Left ventricle myocardium superior (tissue), 1 donor: ENCODE measurements around the gene LIN37. TPM values are rescaled to one million over a fixed set of nuclear protein-coding genes. Genes with fewer than 3 reads are reported as not detected.
A peak's percentile ranks its signal among the peaks of the same experiment; 100 is the strongest.

ENCODE experiments used
- ATAC-seq: fragments of 200-7000 bp; cut with Tn5 transposase; one replicate; pipeline ENCODE4 v1.9.1; 2020; ENCODE audit warnings: mild to moderate bottlenecking, moderate library complexity
- DNase-seq: peaks from one replicate; pipeline ENCODE4 v3.0.0-alpha.2; 2020
- intact Hi-C: fragments of 100-400 bp; cut with micrococcal nuclease; formaldehyde crosslinking; loops from one replicate; pipeline ENCODE4 v1.11.0; 2022
- total RNA-seq: library from RNA; stranded (reverse); fragmentation: NEBNext Ultra II Directional; extraction: Animal tissue kit (Norgen Biotek cat#: 25700); gene quantifications from one replicate; pipeline ENCODE4 v1.2.1, GENCODE V29; 2021
- donor health status: DM: no; HTN: yes; CAD: no; lungs with severe emphysema.

The LIN37 gene
- total RNA-seq, 1 donor from 2014 or later, result 8.3 TPM

DNA sequence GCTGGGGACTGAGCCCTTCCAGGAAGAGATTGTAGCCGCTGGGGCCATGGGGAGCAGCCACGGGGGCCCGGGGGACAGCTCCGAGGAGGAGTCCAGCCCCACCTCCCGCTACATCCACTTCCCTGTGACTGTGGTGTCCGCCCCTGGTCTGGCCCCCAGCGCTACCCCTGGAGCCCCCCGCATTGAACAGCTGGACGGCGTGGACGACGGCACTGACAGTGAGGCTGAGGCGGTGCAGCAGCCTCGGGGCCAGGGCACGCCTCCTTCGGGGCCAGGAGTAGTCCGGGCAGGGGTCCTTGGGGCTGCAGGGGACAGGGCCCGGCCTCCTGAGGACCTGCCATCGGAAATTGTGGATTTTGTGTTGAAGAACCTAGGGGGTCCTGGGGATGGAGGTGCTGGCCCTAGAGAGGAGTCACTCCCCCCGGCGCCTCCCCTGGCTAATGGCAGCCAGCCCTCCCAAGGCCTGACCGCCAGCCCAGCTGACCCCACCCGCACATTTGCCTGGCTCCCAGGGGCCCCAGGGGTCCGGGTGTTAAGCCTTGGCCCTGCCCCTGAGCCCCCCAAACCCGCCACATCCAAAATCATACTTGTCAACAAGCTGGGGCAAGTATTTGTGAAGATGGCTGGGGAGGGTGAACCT is 15.7 kb upstream of the LIN37 start:
- intact Hi-C loops, result no loop called here
- DNase-seq (no peak), ATAC-seq (no peak)

DNA sequence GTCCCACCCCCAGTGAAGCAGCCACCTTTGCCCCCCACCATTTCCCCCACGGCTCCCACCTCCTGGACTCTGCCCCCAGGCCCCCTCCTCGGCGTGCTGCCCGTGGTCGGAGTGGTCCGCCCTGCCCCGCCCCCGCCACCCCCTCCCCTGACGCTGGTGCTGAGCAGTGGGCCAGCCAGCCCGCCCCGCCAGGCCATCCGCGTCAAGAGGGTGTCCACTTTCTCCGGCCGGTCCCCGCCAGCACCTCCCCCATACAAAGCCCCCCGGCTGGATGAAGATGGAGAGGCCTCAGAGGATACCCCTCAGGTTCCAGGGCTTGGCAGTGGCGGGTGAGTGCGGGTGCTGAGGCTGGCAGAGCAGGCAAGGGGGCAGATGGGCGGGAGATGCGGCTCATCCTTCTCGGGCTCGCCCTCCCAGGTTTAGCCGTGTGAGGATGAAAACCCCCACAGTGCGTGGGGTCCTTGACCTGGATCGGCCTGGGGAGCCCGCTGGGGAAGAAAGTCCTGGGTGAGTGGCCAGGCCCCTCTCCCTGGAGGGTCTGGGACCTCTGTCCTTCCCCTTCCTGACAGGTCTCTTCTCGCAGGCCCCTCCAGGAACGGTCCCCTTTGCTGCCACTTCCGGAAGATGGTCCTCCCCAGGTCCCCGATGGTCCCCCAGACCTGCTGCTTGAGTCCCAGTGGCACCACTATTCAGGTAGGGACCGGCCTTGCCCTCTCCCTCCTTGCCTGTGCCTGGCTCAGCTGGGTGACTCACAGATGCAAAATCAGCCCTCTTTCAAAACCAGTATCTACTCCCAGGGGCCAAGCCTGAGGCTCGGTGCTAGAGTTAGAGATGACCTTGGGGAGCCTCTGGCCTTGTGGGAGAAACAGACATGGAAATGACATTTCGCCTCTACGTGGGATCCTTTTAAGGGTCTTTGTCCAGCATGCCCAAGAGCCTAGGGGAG is 14.9 kb upstream of the LIN37 start:
- DNase-seq, result no peak
- ATAC-seq, result peak; percentile 3
- intact Hi-C loops, result no loop called here

DNA sequence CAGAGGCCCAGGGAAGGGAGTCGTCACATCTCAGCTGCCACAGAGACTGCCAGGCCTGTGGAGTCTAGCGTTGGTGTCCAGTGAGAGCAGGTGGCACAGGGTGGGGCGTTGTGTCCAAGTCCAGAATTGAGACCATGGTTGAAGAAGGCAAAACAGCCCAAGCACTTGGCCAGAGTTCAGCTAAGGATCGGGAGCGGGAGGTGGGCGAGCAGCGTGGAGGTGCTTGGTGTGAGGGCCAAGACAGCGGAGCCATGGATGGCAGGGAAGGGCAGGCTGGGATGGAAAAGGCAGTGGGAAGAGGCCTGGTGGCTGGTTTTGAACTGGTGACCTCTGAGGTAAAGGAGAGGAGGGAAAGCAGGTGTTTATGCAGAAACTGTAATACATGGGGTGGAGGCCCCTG is 14.1 kb upstream of the LIN37 start:
- ATAC-seq, result no peak
- intact Hi-C loops, result no loop called here
- DNase-seq, result no peak

DNA sequence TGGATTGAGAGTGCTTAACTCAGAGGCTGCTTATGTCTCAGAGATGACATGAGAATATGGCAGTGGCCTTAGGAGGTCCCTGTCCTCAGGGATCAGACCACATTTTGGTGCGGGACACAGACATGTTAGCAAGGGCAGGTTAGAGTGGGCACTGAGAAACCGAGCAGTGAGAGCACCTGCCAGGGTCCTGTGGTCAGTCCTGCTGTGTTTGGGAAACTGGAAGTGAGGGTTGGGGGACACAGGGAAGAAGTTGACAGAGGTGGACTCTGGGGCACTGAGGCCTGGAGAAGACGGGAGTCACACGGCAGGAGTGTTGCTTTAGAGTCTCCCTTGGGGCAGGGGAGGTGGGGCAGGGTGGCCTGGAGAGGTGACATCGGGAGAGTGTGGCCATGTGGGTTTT is 13.5 kb upstream of the LIN37 start:
- ATAC-seq (no peak), DNase-seq (no peak)
- intact Hi-C loops, result no loop called here

DNA sequence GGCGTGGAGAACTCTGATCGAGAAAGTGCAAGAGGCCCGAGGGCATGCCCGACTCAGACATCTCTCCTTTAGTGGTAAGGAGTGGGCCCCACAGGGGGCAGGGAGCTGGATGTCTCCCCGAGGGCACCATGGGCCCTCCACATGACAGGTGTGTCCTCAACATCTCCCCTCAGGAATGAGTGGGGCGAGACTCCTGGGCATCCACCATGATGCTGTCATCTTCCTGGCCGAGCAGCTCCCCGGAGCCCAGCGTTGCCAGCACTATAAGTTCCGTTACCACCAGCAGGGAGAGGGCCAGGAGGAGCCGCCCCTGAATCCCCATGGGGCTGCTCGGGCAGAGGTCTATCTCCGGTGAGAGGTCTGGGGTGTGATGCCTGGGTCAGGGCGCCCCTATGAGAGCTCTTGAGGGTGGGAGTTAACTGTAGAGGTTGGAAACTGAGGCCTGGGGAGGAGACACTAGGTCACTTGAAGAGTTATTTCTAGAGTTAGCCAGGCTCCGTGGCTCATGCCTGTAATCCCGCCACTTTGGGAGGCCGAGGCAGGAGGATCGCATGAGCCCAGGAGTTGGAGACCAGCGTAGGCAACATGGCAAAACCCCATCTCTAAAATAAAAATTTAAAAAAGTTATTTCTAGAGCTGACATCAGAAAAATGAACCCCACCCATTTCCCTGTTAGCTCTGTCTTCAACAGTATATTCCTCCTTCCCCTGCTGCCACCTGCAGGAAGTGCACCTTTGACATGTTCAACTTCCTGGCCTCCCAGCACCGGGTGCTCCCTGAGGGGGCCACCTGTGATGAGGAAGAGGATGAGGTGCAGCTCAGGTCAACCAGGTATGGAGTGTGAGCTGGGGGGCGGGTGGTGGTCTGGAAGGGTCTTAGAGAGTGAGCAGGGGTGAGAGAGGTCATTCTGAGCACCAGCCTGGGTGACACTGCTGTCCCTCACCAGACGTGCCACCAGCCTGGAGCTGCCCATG is 11.2 kb upstream of the LIN37 start:
- DNase-seq, result peak; percentile 31
- intact Hi-C loops, result no loop called here
- ATAC-seq, result no peak

DNA sequence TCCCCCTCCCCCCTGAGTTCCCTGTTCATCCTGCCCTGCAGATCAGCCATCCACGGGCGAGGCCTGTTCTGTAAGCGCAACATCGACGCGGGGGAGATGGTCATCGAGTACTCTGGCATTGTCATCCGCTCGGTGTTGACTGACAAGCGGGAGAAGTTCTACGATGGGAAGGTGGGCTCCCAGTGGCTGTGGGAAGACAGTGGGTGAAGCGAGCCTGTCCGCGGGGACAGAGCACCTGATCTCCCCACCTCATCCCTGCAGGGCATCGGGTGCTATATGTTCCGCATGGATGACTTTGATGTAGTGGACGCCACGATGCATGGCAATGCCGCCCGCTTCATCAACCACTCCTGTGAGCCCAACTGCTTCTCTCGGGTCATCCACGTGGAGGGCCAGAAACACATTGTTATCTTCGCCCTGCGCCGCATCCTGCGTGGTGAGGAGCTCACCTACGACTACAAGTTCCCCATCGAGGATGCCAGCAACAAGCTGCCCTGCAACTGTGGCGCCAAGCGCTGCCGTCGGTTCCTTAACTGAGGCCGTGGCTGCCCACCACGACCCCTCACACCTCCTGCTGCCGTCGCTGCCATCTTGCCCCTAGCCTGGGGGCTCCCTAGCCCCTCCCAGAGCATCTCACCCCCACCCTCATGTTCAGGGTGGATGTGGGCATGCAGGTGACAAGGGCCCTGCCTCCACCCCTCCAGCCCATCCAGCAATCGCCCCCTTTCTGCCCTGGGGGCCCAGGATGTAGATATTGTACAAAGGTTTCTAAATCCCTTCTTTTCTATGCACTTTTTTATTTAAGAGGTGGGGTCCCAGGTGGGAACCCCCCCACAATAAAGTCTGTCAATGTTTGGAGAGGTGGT is 10.1 kb upstream of the LIN37 start:
- ATAC-seq (no peak), DNase-seq (no peak)
- intact Hi-C loops, result no loop called here

DNA sequence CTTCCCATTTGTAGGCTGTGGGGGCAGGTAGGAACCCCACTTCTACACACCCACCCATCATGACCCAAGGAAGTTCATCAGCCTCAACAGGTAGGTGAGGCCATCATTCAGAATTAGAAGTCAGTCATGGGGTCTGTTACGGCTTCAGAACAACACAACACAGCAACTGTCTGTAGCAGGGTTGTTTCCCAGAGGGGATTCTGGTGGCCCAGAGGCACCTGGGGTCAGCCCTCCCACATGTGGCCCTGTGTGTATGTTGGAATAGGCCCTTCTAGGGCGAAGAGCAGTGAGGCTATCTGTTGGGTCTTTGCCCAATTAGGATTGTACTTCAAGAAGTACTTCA is 9.5 kb upstream of the LIN37 start:
- DNase-seq, result no peak
- intact Hi-C loops, result no loop called here
- no peak for ATAC-seq

DNA sequence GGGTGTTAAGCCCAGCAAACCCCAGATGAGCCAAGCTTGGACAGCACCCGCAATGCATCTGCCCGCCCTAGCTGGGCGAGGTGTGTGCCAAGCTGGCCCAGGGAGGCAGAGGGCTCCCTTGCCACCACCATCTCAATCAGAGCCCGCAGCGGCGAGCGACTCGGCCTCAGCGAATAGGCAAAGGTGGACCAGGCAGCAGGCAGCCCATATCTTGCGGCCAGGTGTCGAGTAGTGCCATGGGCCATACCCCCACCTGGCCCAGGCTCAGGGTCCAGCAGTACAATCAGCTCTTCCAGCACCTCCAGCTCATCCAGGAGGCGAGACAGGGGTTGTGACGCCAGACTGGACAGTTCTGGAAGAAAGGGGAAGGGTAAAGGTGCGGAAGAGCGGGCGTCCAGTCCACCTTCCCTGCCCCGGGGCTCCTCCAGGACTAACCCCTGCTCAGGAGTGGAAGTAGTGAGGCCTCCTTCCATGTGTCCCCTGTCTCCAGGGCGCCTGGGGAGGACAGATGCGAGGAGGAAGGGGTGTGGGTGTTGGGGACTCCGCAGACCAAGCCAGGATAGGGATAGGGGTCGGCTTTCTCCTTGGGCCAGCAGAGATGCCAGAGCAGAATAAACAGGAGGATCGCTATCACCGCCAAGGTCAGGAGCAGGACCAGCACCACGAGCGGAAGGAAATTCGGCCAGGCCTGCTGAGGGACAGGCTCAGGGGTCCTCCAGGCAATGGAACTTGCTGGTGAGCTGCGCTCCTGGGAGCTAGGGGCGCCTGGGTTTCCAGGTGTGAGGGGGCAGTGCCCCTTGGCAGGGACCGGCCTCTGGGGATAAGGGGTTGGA is 8.9 kb upstream of the LIN37 start:
- intact Hi-C loops, result no loop called here
- DNase-seq (no peak), ATAC-seq (no peak)

DNA sequence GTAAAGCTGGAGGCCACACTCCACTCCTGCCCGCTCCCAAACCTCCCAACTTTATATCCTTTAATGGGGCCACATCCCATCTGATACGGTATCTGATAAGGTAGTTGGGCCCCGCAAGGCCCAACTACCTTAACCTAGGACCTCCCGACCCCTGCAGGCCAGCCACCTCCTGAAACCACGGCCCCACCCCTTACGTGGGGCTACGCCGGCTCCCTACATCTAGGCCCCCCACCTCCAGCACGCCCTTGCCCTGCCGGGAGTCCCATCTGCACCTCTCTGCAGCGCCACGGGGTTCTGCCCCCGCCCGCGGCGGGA is 8.3 kb upstream of the LIN37 start:
- intact Hi-C loops, result no loop called here
- no peak for ATAC-seq
- DNase-seq, result no peak

DNA sequence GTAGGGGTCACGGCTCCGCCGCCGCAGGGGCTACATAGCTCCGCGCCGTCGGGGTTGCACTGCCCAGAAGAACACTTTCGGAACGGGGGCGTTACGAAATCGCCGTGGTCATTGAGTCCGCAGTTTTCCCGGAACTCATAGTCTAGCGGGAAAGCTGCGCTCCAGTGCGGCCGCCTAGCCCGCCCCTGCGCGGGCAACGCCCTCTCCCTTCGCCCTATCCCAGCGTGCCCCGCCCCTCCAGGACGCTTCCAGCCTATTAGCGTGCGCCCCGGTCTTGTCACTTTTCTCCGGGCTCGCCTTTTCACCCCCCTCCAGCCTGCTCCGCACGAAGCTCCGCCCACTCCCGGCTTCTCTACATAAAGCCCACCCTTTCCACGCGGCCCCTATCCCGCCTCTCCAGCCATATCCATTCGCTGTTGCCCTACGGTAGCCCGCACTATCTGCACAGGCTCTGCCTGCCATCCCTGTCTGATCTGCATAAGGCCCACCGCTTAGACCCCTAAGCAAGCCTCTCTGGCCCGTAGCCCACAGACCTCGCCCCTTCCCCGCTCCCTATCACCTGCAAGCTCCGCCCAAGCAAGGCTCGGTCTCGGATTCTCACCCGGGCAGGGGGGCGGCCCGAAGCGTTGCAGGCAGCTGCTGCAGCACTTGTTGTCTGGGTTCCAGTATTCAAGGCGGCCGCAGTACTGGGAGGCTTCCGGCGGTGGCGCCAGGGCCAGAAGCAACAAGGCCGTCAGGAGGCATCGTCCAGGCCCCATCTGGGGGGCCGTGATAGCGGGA is 7.8 kb upstream of the LIN37 start:
- intact Hi-C loops, result no loop called here
- DNase-seq, result peak; percentile 99
- peak; percentile 84 for ATAC-seq

DNA sequence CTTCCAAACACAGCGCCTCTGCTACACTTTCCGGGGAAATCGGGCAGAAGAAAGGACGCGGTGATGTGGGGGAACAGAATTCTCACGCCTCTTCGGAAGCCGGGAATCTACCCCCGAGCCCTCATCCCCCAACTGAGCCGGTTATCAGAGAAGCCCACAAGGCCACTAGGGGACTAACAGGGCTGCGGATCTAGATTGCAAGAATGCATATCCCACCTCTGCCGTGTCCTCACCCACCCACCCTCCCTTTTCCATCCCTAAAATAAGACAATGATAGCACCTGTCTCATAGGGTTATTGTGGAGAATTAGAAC is 7.2 kb upstream of the LIN37 start:
- intact Hi-C loops, result no loop called here
- DNase-seq (no peak), ATAC-seq (no peak)

DNA sequence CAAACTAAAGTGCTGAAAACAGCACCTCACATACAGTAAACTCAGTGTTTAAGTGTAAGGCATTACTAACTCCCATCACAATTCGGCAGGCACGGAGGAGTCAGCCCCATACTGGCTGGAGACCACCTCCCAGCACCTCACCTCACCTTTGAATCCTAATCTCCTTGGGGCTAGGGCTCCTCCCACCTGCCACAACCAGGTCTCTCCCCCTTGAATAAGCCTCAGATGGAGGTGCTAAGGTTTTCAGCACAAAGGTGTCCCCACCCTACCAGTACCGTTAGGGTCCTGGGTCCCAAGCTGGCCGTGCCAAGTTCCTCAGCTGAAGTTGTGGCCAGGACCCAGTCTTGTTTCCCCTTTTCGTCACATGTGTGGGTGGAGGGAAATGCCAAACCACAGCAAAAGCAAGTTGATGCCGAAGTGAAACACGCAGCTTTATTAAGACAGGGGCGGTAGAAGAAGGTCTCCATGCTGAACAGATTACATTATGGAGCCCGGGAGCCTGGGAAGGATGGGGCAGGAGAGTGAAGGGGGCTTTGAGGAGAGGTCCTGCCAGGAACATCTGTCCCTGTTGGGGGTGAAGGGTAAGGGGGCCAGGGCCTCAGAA is 6.2 kb upstream of the LIN37 start, which contains the start of gene IGFLR1:
Gene IGFLR1, minus strand, starts transcription at position 332 of the 604 bp plus-strand sequence. CDS start 1,272 bp downstream, outside the sequence.
- no peak for ATAC-seq
- no peak for DNase-seq
- intact Hi-C loops, result no loop called here

DNA sequence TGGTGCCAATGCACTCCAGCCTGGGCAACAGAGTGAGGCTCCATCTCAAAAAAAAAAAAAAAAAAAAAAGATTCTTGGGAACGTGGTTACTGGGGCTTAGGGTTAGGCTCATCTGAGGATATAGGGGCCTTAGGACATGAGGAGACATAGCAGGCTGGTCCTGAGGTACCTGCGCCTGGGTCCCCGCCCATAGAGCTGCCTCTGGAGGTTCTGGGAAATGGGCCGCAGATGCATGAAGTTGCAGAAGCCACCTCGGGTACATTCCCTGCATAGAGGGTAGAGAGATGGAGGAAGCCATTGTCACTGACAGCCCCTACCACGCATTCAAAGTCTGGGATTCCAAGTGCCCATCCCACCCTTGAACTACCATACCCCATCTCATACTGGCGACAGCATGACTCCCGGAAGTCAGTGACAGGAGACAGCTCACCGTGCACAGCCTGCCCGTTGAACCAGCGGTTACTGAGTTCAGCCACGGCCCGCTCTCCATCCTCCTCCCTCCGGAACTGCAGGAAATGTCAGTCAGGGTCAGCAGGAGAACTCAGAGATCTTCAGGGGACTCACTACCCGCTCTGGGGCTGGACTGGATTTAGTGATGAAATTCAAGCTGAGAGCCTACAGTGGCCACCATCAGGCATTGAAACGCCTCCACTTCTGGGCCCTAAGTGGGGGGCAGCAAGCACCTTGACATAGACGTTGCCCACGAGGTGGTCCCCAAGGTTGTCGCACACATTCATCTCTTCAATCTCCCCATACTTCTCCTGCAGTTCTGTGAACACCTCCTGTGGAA is 4.5 kb upstream of the LIN37 start:
- intact Hi-C loops, result no loop called here
- ATAC-seq (no peak), DNase-seq (no peak)

DNA sequence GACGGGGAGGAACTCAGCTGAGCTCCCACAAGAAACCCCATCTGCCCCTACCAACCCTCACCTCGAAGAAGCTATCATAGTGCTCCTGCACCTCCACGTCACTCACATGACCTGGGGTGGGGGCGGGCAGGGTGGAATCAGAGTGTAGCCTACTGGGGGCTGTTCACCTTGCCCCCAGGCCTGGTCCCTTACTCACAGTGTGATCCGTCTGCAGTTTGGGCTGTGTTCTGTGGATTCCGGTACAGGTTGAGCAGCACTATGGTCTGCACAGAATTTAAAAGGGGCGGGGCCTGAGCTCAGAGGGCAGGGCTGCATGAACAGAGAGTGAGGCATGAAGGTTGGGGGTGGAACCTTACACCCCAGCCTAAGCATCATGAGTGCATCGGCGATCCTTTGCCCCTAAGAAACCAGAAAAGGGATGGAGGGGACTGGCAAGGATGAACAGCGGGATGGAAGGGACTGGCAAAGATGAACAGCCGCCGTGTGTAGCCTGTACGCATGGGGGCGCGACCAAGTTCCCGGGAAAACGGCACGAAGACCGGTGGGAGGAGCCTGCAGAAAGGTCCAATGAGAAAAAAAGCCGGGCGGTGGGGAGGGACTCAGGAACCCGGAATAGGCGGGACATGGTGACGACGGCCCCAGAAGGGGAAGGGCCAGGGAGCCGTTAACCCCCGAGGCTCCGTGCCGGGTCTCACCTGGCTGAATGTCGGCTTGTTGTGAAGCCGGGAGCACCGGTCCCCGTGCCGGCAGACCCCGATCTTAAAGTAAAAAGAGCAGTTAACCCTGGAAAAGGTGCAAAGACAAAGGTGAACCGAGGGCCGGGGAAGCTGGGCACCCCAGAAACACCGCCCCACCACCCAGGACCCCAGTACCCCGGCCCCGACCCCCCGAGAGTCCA is 3.7 kb upstream of the LIN37 start:
- DNase-seq (peak; percentile 96), ATAC-seq (peak; percentile 74)
- intact Hi-C loops, result no loop called here

DNA sequence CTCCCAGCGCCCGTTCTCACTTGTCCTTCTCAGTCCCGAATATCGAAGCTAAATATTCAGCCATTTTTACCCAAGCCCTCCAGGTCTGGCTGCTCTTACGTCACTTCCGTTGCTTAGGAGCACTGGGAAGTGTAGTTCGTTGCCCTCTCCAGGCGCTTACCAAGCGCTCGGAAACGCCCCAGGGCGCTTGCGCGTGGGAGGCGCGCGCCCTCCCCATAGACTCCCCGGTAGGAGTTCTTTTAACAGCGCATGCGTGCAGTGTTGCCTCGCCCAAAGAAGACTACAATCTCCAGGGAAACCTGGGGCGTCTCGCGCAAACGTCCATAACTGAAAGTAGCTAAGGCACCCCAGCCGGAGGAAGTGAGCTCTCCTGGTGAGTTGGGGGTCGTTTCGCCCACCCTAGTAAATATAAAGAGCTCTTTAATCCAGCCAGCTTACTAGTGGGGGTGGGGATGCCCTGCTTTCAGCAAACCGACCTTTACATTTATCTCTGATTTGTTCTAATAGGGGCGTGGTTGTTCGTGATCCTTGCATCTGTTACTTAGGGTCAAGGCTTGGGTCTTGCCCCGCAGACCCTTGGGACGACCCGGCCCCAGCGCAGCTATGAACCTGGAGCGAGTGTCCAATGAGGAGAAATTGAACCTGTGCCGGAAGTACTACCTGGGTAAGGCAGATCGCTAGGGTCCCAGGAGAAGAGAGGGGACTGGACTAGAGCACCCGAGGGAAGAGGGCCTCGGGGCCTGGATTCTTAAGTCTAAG is 2.9 kb upstream of the LIN37 start, which contains the start of the genes PSENEN and U2AF1L4:
Gene PSENEN, plus strand, starts transcription at position 324 of the 759 bp plus-strand sequence. Its CDS starts 280 bp downstream, at position 604.
Gene U2AF1L4, minus strand, starts transcription at position 91 of the 759 bp plus-strand sequence. Its CDS starts 27 bp downstream, at position 64.
- peak; percentile 81 for ATAC-seq
- DNase-seq, result peak; percentile 98
- intact Hi-C loops, result no loop called here
